ENCODE measurements around the gene PDS5A.

- TF ChIP-seq REST (tag by site-specific recombination; IDR thresholded peaks at IDR 0.05) (no peak), CTCF (tag by site-specific recombination; IDR thresholded peaks at IDR 0.05) (no peak), ZNF175 (tag by site-specific recombination; IDR thresholded peaks at IDR 0.05) (no peak), ZNF654 (tag by site-specific recombination; IDR thresholded peaks at IDR 0.05; ENCODE audit: low read depth) (no peak), ZNF146 (tag by site-specific recombination; IDR thresholded peaks at IDR 0.05) (no peak), TCF7L2 (IDR thresholded peaks at IDR 0.05; ENCODE audit: borderline replicate concordance, low read depth, low read length) (no peak)
Observed at GRCh38 chr4:40003986-40004385, 26.3 kb upstream of the PDS5A start.
